Prostate gland (tissue), 2 donors: Measurements from ENCODE around the gene PTDSS2. TPM values are rescaled to one million over a fixed set of nuclear protein-coding genes. Genes with fewer than 3 reads are reported as not detected.

Source experiments
- DNase-seq: peaks from one replicate; pipeline ENCODE4 v3.0.0-alpha.2; 2019; ENCODE audit warnings: low spot score
- H3K27ac ChIP-seq, 2 donors: fragments of 200-600 bp; sonication (generic); 2 replicates each; pipeline ENCODE4 v1.5.1; 2017 to 2019
- H3K27me3 ChIP-seq: fragments of 200-600 bp; sonication (generic); replicated peaks from 2 replicates; pipeline ENCODE4 v1.5.1; 2019; ENCODE audit not compliant: insufficient read depth
- H3K36me3 ChIP-seq, 2 donors: fragments of 200-600 bp; sonication (generic); 1 replicate in 1 of 2; 2 replicates in 1 of 2; pipeline versions ENCODE4 v1.5.1 to v1.8.1; 2017 to 2019
- H3K4me1 ChIP-seq: fragments of 200-600 bp; sonication (generic); replicated peaks from 2 replicates; pipeline ENCODE4 v1.5.1; 2019
- H3K4me3 ChIP-seq, 2 donors: fragments of 200-600 bp; sonication (generic); 2 replicates each; pipeline ENCODE4 v1.5.1; 2017 to 2019
- H3K9me3 ChIP-seq: fragments of 200-600 bp; sonication (generic); 2 replicates; pipeline ENCODE4 v1.5.1; 2017
- POLR2A ChIP-seq: fragments of 450-650 bp; IDR thresholded peaks from one replicate; pipeline ENCODE4 v1.6.1; 2016; ENCODE audit warnings: antibody characterized with exemption, mild to moderate bottlenecking
- POLR2AphosphoS5 ChIP-seq: sonication (generic); formaldehyde crosslinking; IDR thresholded peaks from one replicate; pipeline ENCODE4 v1.6.1; 2017; ENCODE audit warnings: antibody characterized with exemption
- WGBS: methylation state at CpG from one replicate; pipeline ENCODE4 v1.1.5; 2018; 5-methylcytosine and 5-hydroxymethylcytosine counted together
- intact Hi-C: fragments of 100-400 bp; cut with DNase I; formaldehyde crosslinking; loops from one replicate; pipeline ENCODE4 v1.14.2; 2022
- total RNA-seq, 2 donors: library from RNA; depleted of rRNA; stranded (reverse); fragments of >200 nt; gene quantifications; one replicate each; pipeline ENCODE4 v1.1.0, GENCODE V29; 2016
- TF ChIP-seq, protein P1 (sequence below), 4 experiments: fragments of 200-600 bp in 2 of 4; fragments of 450-650 bp in 2 of 4; sonication (generic) in 2 of 4; IDR thresholded peaks; 1 replicate in 3 of 4; 2 replicates in 1 of 4; pipeline ENCODE4 v1.5.1; 2016 to 2019; ENCODE audit warnings: antibody characterized with exemption in 4 of 4, mild to moderate bottlenecking in 2 of 4, moderate library complexity in 2 of 4

Gene PTDSS2
- total RNA-seq, 2 donors from 2014 or later: 46.3 to 50.3 TPM

DNA sequence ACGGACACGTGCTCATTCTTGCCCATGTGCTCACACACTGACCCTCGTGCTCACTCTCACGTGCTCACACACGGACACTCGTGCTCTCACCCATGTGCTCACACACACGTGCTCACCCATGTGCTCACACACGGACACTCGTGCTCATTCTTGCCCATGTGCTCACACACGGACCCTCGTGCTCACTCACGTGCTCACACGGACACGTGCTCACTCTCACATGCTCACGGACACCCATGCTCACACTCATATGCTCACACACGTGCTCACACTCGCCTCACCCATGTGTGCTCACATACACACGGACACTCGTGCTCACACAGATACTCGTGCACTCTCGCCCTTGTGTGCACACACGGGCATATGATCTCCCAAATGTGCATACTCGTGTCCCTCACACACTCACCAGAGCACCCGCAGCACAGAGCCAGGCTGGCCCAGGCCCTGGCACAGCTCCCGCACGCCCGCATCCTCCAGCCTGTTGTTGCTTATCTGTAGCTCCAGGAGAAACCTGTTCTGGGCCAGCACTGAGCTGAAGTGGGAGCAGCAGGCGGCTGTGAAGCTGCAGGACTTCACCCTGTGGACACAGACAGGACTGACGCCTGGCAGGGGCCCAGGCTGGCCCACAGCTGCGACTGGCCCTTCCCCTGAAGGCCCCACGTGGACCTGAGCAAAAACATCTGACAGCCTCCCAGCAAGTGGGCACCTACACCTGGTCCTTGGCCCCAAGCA is 47.7 kb downstream of the PTDSS2 start:
- H3K27ac ChIP-seq: no peak overlapping the region
- H3K4me3 ChIP-seq: no peak overlapping the region
- H3K9me3 ChIP-seq: no peaks in the 10 kb centered on the region
- 98% methylated on average over 28 of the region's 31 CpGs for WGBS
- TF ChIP-seq, protein P1, sequence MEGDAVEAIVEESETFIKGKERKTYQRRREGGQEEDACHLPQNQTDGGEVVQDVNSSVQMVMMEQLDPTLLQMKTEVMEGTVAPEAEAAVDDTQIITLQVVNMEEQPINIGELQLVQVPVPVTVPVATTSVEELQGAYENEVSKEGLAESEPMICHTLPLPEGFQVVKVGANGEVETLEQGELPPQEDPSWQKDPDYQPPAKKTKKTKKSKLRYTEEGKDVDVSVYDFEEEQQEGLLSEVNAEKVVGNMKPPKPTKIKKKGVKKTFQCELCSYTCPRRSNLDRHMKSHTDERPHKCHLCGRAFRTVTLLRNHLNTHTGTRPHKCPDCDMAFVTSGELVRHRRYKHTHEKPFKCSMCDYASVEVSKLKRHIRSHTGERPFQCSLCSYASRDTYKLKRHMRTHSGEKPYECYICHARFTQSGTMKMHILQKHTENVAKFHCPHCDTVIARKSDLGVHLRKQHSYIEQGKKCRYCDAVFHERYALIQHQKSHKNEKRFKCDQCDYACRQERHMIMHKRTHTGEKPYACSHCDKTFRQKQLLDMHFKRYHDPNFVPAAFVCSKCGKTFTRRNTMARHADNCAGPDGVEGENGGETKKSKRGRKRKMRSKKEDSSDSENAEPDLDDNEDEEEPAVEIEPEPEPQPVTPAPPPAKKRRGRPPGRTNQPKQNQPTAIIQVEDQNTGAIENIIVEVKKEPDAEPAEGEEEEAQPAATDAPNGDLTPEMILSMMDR (IDR thresholded peaks at IDR 0.05): no peak
- no peak for TF ChIP-seq POLR2AphosphoS5
- no peaks in the 10 kb centered on the region for H3K4me1 ChIP-seq
- peaks cover 17 to 47% of the 10 kb centered on the region in 2 donors for H3K36me3 ChIP-seq
- DNase-seq: no peak
- intact Hi-C loops: no loop called here
- H3K27me3 ChIP-seq: no peaks in the 10 kb centered on the region

DNA sequence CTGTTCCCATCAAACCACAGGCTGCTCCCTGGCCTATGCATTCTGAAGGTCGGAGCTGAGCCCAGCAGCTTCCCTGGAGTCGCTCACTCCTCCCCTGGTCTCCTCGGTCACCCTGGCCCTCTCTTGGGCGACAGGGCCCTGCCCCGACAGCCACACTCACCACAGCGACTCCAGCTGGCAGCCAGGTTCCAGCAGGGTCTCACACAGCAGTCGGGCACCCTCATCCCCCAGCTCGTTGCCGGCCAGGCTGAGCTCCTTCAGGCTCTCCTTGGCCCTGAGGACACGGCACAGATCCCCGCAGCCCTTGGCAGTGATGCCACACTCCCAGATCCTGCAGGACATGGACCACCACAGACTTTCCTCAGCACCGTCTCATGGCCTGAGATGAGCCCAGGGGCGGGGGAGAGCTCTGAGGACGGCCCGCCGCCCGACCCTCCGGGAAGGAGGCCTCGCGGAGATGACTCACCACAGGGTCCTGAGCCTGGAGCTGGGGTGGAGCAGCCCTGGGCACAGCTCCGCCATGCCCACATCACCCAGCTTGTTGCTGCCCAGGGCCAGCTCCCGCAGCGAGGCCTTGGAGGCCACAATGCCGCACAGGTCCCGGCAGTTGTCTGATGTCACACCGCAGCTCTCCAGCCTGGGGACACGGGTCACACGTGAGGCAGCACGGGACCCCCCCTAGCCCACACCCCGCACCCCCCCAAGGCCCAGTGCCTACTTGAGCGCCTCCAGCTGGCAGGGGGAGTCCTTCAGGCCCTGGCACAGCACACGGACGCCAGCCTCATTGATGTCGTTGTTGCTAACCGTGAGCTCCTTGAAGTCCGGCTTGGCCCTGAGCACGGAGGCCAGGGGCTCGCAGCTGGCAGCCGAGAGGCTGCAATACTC is 48.5 kb downstream of the PTDSS2 start:
- DNase-seq: no peak
- no peak overlapping the region for H3K4me3 ChIP-seq
- TF ChIP-seq POLR2A (no peak), POLR2AphosphoS5 (no peak)
- TF ChIP-seq, protein P1 (IDR thresholded peaks at IDR 0.05): no peak
- intact Hi-C loops: no loop called here
- peaks cover 17 to 47% of the 10 kb centered on the region in 2 donors for H3K36me3 ChIP-seq
- no peaks in the 10 kb centered on the region for H3K9me3 ChIP-seq
- H3K27ac ChIP-seq: no peak overlapping the region
- no peaks in the 10 kb centered on the region for H3K4me1 ChIP-seq
- H3K27me3 ChIP-seq: no peaks in the 10 kb centered on the region
- WGBS: 94% methylated on average over 38 of the region's 39 CpGs

DNA sequence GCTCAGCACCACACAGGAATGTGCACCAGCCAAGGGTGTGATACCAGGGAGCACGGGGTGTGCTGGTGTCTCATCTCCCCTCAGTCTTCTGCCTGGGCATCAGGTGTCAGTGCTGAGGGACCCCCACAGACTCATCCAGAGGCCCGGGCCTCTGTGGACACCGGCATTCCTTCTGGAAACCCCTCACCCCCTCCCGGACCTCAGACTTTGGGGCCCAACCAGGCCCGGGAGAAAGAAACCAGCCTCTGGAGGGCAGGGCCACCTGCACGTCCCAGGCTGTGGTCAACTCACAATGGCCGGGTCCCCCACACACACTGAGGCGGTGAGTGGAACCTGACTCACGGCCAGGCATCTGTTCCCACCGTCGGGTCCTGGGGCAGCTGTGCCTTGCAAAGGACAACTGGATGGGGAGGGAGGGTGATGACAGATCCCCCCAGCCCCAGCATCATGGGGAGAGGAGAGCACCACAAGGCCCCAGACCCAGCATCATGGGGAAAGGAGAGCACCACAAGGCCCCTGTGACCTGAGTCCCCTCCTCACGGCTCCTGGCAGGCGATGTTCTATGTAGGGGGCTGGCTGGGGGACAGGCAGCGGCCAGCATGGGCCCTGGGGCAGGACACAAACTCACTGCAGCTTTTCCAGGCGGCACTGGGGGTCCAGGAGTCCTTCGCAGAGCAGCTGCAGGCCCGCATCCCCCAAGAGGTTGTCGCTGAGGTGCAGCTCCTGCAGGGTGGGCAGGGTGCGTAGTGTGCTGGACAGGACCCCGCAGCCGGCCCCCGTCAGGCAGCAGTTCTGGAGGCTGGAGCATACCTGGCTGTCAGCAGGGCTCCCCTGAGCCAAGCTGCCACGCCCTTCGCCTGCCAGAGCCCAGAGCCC is 49.4 kb downstream of the PTDSS2 start:
- peaks cover 17 to 44% of the 10 kb centered on the region in 2 donors for H3K36me3 ChIP-seq

DNA sequence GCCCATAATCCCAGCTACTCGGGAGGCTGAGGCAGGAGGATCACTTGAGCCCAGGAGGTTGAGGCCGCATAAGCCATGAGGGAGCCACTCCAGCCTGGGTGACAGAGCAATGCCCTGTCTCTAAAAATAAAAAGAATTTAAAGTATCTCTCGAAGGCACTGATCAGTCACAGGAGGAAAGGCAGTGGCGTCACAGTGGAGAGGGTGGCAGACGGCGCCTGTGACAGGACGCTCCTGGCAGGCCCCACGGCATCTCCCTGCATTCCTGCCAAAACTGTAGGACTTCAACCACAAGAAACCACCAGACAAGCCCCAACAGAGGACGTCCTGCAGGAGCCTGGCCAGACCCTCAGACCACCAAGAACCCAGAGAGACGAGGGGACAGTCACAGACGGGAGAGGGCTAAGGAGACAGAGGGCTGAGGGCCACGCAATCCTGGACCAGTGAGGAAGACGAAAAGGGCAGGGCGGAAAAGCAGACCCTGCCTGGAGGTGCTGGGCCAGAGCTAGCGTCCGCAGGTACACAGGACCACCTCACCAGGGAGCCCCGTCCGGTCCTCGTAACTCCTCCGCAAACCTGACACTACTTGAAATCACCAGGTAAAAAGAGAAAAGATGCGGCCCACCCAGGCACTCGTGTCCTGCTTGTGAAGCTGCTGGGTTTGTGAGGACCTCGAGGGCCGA is 51.1 kb downstream of the PTDSS2 start:
- intact Hi-C loops: loop anchor here (10.0 kb wide), 1 partner anchor 266 kb away; the partner anchor contains the start of genes PSMD13 and SIRT3
- WGBS: 87% methylated on average over 24 of the region's 24 CpGs

More for the DNA sequence above, 49.4 kb downstream of the PTDSS2 start:
- DNase-seq: no peak
- H3K9me3 ChIP-seq: no peaks in the 10 kb centered on the region
- WGBS: 92% methylated on average over 24 of the region's 24 CpGs
- intact Hi-C loops: loop anchor here (10.0 kb wide), 1 partner anchor 265 kb away; the partner anchor contains the start of genes PSMD13 and SIRT3
- no peak overlapping the region for H3K4me3 ChIP-seq
- H3K27ac ChIP-seq: no peak overlapping the region
- no peaks in the 10 kb centered on the region for H3K4me1 ChIP-seq
- H3K27me3 ChIP-seq: no peaks in the 10 kb centered on the region
- TF ChIP-seq, protein P1 (IDR thresholded peaks at IDR 0.05): no peak
- TF ChIP-seq POLR2A: no peak
- TF ChIP-seq POLR2AphosphoS5: no peak

More for the DNA sequence above, 51.1 kb downstream of the PTDSS2 start:
- Histone ChIP-seq H3K27me3 (no peaks in the 10 kb centered on the region), H3K4me1 (peaks cover 8% of the 10 kb centered on the region), H3K36me3 (peaks cover 17 to 38% of the 10 kb centered on the region in 2 donors), H3K4me3 (no peak overlapping the region), H3K9me3 (no peaks in the 10 kb centered on the region), H3K27ac (no peak overlapping the region)
- TF ChIP-seq POLR2AphosphoS5 (no peak), POLR2A (no peak)
- TF ChIP-seq, protein P1 (IDR thresholded peaks at IDR 0.05): no peak
- DNase-seq: no peak
